Neural progenitor cell (in vitro differentiated cells): ENCODE measurements around the gene OR2F2.

Source experiments
- EZH2 ChIP-seq: fragments of 200-600 bp; sonication (generic); IDR thresholded peaks from 2 replicates; pipeline ENCODE4 v1.6.1; 2017; ENCODE audit warnings: antibody characterized with exemption, mild to moderate bottlenecking, moderate library complexity
- TF ChIP-seq, protein P1 (sequence below): fragments of 200-600 bp; sonication (generic); IDR thresholded peaks from 2 replicates; pipeline ENCODE4 v1.5.1; 2017; ENCODE audit warnings: antibody characterized with exemption, mild to moderate bottlenecking

DNA sequence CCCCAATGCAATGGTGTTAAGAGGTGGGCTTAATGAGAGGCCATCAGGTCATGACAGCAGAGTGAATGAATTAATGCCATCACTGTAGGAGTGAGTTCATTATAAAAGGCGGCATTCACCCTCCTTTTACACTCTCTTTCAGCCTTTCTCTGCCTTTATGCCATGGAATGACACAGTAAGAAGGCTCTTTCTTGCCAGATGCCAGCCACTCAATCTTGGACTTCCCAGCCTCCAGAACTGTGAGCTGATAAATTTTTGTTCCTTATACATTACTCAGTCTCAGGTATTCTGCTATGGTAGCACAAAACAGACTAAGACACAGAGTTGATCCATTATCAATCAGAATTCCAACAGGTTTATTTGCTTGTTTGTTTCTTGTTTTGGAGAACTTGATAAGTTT, 36.2 kb upstream of the OR2F2 start:
- TF ChIP-seq, protein P1, sequence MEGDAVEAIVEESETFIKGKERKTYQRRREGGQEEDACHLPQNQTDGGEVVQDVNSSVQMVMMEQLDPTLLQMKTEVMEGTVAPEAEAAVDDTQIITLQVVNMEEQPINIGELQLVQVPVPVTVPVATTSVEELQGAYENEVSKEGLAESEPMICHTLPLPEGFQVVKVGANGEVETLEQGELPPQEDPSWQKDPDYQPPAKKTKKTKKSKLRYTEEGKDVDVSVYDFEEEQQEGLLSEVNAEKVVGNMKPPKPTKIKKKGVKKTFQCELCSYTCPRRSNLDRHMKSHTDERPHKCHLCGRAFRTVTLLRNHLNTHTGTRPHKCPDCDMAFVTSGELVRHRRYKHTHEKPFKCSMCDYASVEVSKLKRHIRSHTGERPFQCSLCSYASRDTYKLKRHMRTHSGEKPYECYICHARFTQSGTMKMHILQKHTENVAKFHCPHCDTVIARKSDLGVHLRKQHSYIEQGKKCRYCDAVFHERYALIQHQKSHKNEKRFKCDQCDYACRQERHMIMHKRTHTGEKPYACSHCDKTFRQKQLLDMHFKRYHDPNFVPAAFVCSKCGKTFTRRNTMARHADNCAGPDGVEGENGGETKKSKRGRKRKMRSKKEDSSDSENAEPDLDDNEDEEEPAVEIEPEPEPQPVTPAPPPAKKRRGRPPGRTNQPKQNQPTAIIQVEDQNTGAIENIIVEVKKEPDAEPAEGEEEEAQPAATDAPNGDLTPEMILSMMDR, result no peak
- no peak for TF ChIP-seq EZH2
